C4-2B (cell line): Measurements from ENCODE around the gene SETDB1.

Experiments used
- CTCF ChIP-seq: fragments of 450-650 bp; conservative IDR thresholded peaks from 2 replicates; pipeline ENCODE4 v1.5.1; 2017; ENCODE audit warnings: mild to moderate bottlenecking
- ZFX ChIP-seq: fragments of 450-650 bp; IDR thresholded peaks from 2 replicates; pipeline ENCODE4 v1.6.1; 2017

- no peak for TF ChIP-seq CTCF
- TF ChIP-seq ZFX: no peak
These were observed 66.5 kb downstream of the SETDB1 start for GRCh38 chr1:150992626-150993025.
